ENCODE results near the gene SHISA5. TPM values are rescaled to one million over a fixed set of nuclear protein-coding genes. Genes with fewer than 3 reads are reported as not detected.

Gene SHISA5
- total and polyA plus RNA-seq, 10 of the 15 experiments (the other 5 are each of a cell fraction or from before 2014, with no cell fraction given) = 17.1 to 148 (median 67.3) TPM

DNA sequence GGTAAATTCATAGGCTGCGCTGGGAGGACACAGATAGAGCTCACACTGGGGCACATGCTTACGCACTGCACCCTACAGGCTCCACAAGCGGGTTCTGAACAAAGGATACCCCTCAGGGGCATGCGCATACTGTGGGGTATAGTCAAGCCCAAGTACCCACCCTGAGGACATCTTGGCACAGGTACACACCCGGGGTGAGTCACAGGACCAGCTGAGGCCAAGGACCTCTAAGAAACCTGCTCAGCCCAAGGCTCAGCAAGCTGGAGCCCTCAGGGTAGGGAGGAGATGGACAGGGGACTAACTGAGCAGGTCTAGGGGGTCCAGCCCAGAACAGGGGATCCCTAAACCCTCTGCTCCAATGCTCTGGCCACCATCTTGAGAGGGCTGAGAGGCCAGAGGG, 3.3 kb downstream of the SHISA5 start:
- Histone ChIP-seq H3K36me3 (ENCODE audit: control insufficient read depth in 2 of 2, insufficient read depth in 2 of 2, low read length in 1 of 2) (no peaks in the 10 kb centered on the region), H4K20me1 (ENCODE audit: control insufficient read depth, insufficient read depth) (no peaks in the 10 kb centered on the region), H2AFZ (ENCODE audit: control insufficient read depth, low read depth, low read length) (no peak overlapping the region), H3K4me1 (ENCODE audit: control insufficient read depth, insufficient read depth, low read length) (peaks cover 6% of the 10 kb centered on the region), H3K9ac (ENCODE audit: control insufficient read depth, insufficient read depth, low read length) (no peak overlapping the region), H3K27me3 (replicated peaks in 1 of 2; ENCODE audit: control insufficient read depth in 2 of 2, insufficient read depth in 2 of 2, low read length in 1 of 2) (no peaks in the 10 kb centered on the region), H3K9me3 (replicated peaks; ENCODE audit: control insufficient read depth, insufficient read depth, low read length) (no peaks in the 10 kb centered on the region; the same call in 2 of the 3 replicates), H3K79me2 (ENCODE audit: control insufficient read depth, insufficient read depth, low read length) (no peaks in the 10 kb centered on the region), H3K4me2 (ENCODE audit: control insufficient read depth, insufficient read depth) (no peak overlapping the region), H3K4me3 (no peak overlapping the region), H3K27ac (ENCODE audit: control insufficient read depth, insufficient read depth) (no peak overlapping the region)
- no peak for ATAC-seq
- no peak for DNase-seq (ENCODE audit: low read depth, low spot score)
- SMC1A ChIA-PET (ENCODE audit: uncharacterized antibody, unreplicated experiment) = no interaction called here
- 83% methylated on average over 5 of the region's 5 CpGs for WGBS (ENCODE audit: insufficient coverage, insufficient replicate concordance, low lambda C conversion rate, missing lambda C conversion rate)
- no peak for TF ChIP-seq CBFB (IDR thresholded peaks at IDR 0.05; ENCODE audit: low read depth)
- no peak for TF ChIP-seq SREBF2 (IDR thresholded peaks at IDR 0.05; ENCODE audit: low read length)
- TF ChIP-seq, protein P1, sequence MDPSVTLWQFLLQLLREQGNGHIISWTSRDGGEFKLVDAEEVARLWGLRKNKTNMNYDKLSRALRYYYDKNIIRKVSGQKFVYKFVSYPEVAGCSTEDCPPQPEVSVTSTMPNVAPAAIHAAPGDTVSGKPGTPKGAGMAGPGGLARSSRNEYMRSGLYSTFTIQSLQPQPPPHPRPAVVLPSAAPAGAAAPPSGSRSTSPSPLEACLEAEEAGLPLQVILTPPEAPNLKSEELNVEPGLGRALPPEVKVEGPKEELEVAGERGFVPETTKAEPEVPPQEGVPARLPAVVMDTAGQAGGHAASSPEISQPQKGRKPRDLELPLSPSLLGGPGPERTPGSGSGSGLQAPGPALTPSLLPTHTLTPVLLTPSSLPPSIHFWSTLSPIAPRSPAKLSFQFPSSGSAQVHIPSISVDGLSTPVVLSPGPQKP (IDR thresholded peaks at IDR 0.05; ENCODE audit: low read depth, low read length) = no peak
- TF ChIP-seq BMI1 (IDR thresholded peaks at IDR 0.05; ENCODE audit: borderline replicate concordance) = no peak
- no peak for TF ChIP-seq HDAC2 (IDR thresholded peaks at IDR 0.05)
- TF ChIP-seq MEF2A (IDR thresholded peaks at IDR 0.05; ENCODE audit: insufficient read depth, low read depth, low read length) = no peak
- no peak for TF ChIP-seq CUX1 (IDR thresholded peaks at IDR 0.05; ENCODE audit: insufficient replicate concordance, low read depth, low read length)
- TF ChIP-seq HCFC1 (IDR thresholded peaks at IDR 0.05; ENCODE audit: low read length) = no peak
- TF ChIP-seq NKRF (conservative IDR thresholded peaks at IDR 0.05) = no peak
- no peak for TF ChIP-seq ZZZ3 (IDR thresholded peaks at IDR 0.05; ENCODE audit: control insufficient read depth, insufficient read length, low read depth)
- TF ChIP-seq CHD1 (IDR thresholded peaks at IDR 0.05; ENCODE audit: low read depth, low read length) = no peak
- no peak for TF ChIP-seq MYC (IDR thresholded peaks at IDR 0.05; ENCODE audit: insufficient read depth, insufficient read length, insufficient replicate concordance, low read length, severe bottlenecking)
- no peak for FAIRE-seq
- RAD21 ChIA-PET (ENCODE audit: unreplicated experiment) = no interaction called here
- no TSS peak for BruUV-seq (replicated peaks)
- CTCF ChIA-PET = interaction anchor here (0.8 to 1.2 kb wide), 2 partner anchors 10 to 64 kb away, joined by 3 to 4 read pairs; no protein-coding TSS in a partner anchor
- intact Hi-C loops (cut with micrococcal nuclease; ENCODE audit: unreplicated experiment) = no loop called here
- in situ Hi-C loops (cut with MboI) = no loop called here
- POLR2A ChIA-PET = interaction anchor here (0.5 kb wide), 1 partner anchor 419 kb away, joined by 3 read pairs; no protein-coding TSS in a partner anchor
